DOHH2 (cell line): Measurements from ENCODE around the gene TSSK1B.
"Not testable (repeated sequence)": the region's sequence is repeated elsewhere in the genome, so short reads cannot be mapped to it uniquely, and the experiment has no call there.

Experiments used
- H3F3A ChIP-seq: fragments of 200-600 bp; sonication (generic), shearing (Covaris generic); 2 replicates; pipeline ENCODE4 v1.6.0; 2016; ENCODE audit warnings: antibody characterized with exemption, mild to moderate bottlenecking; ENCODE audit not compliant: control insufficient read depth, insufficient read depth
- H3K27ac ChIP-seq: fragments of 200-600 bp; sonication (generic); 2 replicates; pipeline ENCODE4 v1.5.1; 2014; ENCODE audit warnings: low read depth, mild to moderate bottlenecking, low read length, moderate library complexity
- H3K27me3 ChIP-seq: fragments of 200-600 bp; sonication (generic); 2 replicates; pipeline ENCODE4 v1.6.1; 2014; ENCODE audit warnings: mild to moderate bottlenecking, low read length, mixed read lengths; ENCODE audit not compliant: control insufficient read depth
- H3K36me3 ChIP-seq: fragments of 200-600 bp; sonication (generic); 2 replicates; pipeline ENCODE4 v1.6.1; 2014; ENCODE audit warnings: mild to moderate bottlenecking, low read length, moderate library complexity, mixed read lengths; ENCODE audit not compliant: control insufficient read depth
- H3K4me1 ChIP-seq: fragments of 200-600 bp; sonication (generic); 2 replicates; pipeline ENCODE4 v1.6.1; 2014; ENCODE audit warnings: mild to moderate bottlenecking, low read length, mixed read lengths; ENCODE audit not compliant: control insufficient read depth
- H3K4me2 ChIP-seq: fragments of 200-600 bp; sonication (generic); 2 replicates; pipeline ENCODE4 v1.6.0; 2014; ENCODE audit warnings: mild to moderate bottlenecking, low read length, moderate library complexity
- H3K4me3 ChIP-seq: fragments of 200-600 bp; sonication (generic); 2 replicates; pipeline ENCODE4 v1.5.1; 2014; ENCODE audit warnings: mild to moderate bottlenecking, low read length, mixed read lengths
- H3K79me2 ChIP-seq: fragments of 200-600 bp; sonication (generic); 2 replicates; pipeline ENCODE4 v1.6.1; 2014; ENCODE audit warnings: mild to moderate bottlenecking, low read length, mixed read lengths; ENCODE audit not compliant: control insufficient read depth
- H3K9me2 ChIP-seq: fragments of 200-600 bp; sonication (generic); replicated peaks from 2 replicates; pipeline ENCODE4 v1.6.1; 2014; ENCODE audit warnings: mild to moderate bottlenecking, low read length, mixed read lengths; ENCODE audit not compliant: control insufficient read depth
- H3K9me3 ChIP-seq: fragments of 200-600 bp; sonication (generic); 2 replicates; pipeline ENCODE4 v1.6.1; 2014; ENCODE audit warnings: antibody characterized with exemption, low read length, mixed read lengths; ENCODE audit not compliant: control insufficient read depth, insufficient read depth
- H4K20me1 ChIP-seq: fragments of 200-600 bp; sonication (generic); 2 replicates; pipeline ENCODE4 v1.6.0; 2014; ENCODE audit warnings: low read depth, mild to moderate bottlenecking, antibody characterized with exemption, low read length, moderate library complexity; ENCODE audit not compliant: control insufficient read depth, insufficient read depth
- CTCF ChIP-seq: fragments of 200-600 bp; sonication (generic); IDR thresholded peaks from one replicate; pipeline ENCODE4 v1.5.1; 2014; ENCODE audit warnings: antibody characterized with exemption, mild to moderate bottlenecking, low read depth, low read length; ENCODE audit not compliant: poor library complexity, severe bottlenecking
- EZH2phosphoT487 ChIP-seq: fragments of 200-600 bp; sonication (generic); IDR thresholded peaks from 2 replicates; pipeline ENCODE4 v1.6.1; 2017; ENCODE audit warnings: borderline replicate concordance, mild to moderate bottlenecking, antibody characterized with exemption, low read length, moderate library complexity, mixed read lengths

The TSSK1B gene

GRCh38 chr5:113474100-113474728 is 39.4 kb upstream of the TSSK1B start:
- H3K4me2 ChIP-seq, result no peak overlapping the region
- H3K27ac ChIP-seq, result no peak overlapping the region
- no peaks in the 10 kb centered on the region for H3K79me2 ChIP-seq
- H3K27me3 ChIP-seq, result no peaks in the 10 kb centered on the region
- no peaks in the 10 kb centered on the region for H4K20me1 ChIP-seq
- H3K36me3 ChIP-seq, result no peaks in the 10 kb centered on the region
- TF ChIP-seq EZH2phosphoT487, result no peak
- no peak for TF ChIP-seq CTCF
- H3F3A ChIP-seq, result no peaks in the 10 kb centered on the region
- no peaks in the 10 kb centered on the region for H3K9me3 ChIP-seq
- H3K4me1 ChIP-seq, result no peaks in the 10 kb centered on the region
- no peaks in the 10 kb centered on the region for H3K9me2 ChIP-seq
- no peak overlapping the region for H3K4me3 ChIP-seq

- no peaks in the 10 kb centered on the region for H4K20me1 ChIP-seq
Observed at GRCh38 chr5:113463032-113463431, 28.2 kb upstream of the TSSK1B start.

GRCh38 chr5:113457106-113457505 is 22.3 kb upstream of the TSSK1B start:
- not testable (repeated sequence) for H3K27ac ChIP-seq, H3K9me3 ChIP-seq, H3K27me3 ChIP-seq, H3K36me3 ChIP-seq, H3K4me3 ChIP-seq, H3K4me2 ChIP-seq, H3K79me2 ChIP-seq, H3F3A ChIP-seq, H3K4me1 ChIP-seq, H3K9me2 ChIP-seq, H4K20me1 ChIP-seq

More at GRCh38 chr5:113463032-113463431, 28.2 kb upstream of the TSSK1B start:
- Histone ChIP-seq H3K9me3 (no peaks in the 10 kb centered on the region), H3K27ac (no peak overlapping the region), H3K79me2 (no peaks in the 10 kb centered on the region), H3K27me3 (no peaks in the 10 kb centered on the region), H3K4me2 (no peak overlapping the region), H3K4me3 (no peak overlapping the region), H3F3A (no peaks in the 10 kb centered on the region), H3K4me1 (no peaks in the 10 kb centered on the region), H3K9me2 (no peaks in the 10 kb centered on the region), H3K36me3 (no peaks in the 10 kb centered on the region)
- no peak for TF ChIP-seq CTCF

GRCh38 chr5:113452941-113453340 is 18.2 kb upstream of the TSSK1B start:
- TF ChIP-seq EZH2phosphoT487 (no peak), CTCF (no peak)
- Histone ChIP-seq H3F3A (no peaks in the 10 kb centered on the region), H3K9me3 (no peaks in the 10 kb centered on the region), H3K27ac (no peak overlapping the region), H3K79me2 (no peaks in the 10 kb centered on the region), H3K9me2 (no peaks in the 10 kb centered on the region), H3K27me3 (no peaks in the 10 kb centered on the region), H3K36me3 (no peaks in the 10 kb centered on the region), H4K20me1 (no peaks in the 10 kb centered on the region), H3K4me2 (no peak overlapping the region), H3K4me3 (no peak overlapping the region), H3K4me1 (no peaks in the 10 kb centered on the region)
